ENCODE measurements around the gene ITPR1. TPM values are rescaled to one million over a fixed set of nuclear protein-coding genes. Genes with fewer than 3 reads are reported as not detected.

Gene ITPR1
- total RNA-seq, 4 donors from 2014 or later, result 184 to 305 (median 218) TPM

DNA sequence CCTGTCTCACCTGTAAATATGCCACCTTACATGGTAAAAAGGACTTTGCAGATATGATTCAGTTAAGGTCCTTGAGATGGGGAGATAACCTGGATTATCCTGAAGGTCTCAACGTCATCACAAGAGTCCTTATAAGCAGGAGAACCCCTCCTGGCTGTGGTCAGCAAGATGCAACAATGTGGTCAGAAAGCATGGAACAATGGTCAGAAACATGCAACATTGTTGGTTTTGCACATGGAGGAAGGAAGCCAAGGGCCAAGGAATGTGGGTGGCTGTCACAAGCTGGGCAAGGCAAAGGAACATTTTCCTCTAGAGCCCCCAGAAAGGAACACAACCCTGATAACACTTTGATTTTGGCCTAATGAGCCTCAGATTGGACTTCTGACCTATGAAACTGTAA is 16.7 kb upstream of the ITPR1 start:
- no peak overlapping the region for H3K27ac ChIP-seq
- no peaks in the 10 kb centered on the region for H3K36me3 ChIP-seq
- 62 to 86% methylated on average over 1 of the region's 1 CpG for WGBS, 2 donors (ENCODE audit: low coverage in 1 of 2)
- H3K4me3 ChIP-seq, result no peak overlapping the region
- no peak for ATAC-seq
- TF ChIP-seq EP300 (IDR thresholded peaks at IDR 0.05) (no peak), CTCF (IDR thresholded peaks at IDR 0.05) (no peak), POLR2AphosphoS5 (IDR thresholded peaks at IDR 0.05) (no peak), POLR2A (IDR thresholded peaks at IDR 0.05) (no peak)
- no peaks in the 10 kb centered on the region for H3K9me3 ChIP-seq
- no peaks in the 10 kb centered on the region for H3K4me1 ChIP-seq
- peaks cover 5% of the 10 kb centered on the region for H3K27me3 ChIP-seq

DNA sequence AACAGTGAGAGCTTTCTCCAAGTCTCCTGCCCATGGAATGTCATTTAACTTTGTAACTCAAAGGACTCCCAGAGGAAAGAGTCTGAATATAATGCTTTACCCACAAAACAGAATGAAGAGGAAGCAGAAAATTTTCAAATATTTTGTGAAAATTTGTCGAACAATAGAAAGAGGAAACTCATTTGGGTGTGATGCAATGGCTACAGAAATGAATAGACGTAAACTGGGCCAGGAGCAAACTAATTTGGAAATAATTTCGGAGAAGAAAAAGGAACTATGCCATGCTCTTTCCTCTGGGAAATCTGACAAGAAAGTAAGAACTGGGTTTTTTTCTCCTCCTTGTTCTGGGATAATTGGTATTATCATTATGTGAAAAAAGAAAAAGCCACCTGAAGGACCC is 14.9 kb upstream of the ITPR1 start:
- Histone ChIP-seq H3K27ac (peak overlapping the region in 1 of 4 donors; percentile 1), H3K9me3 (no peaks in the 10 kb centered on the region), H3K4me3 (no peak overlapping the region), H3K27me3 (peaks cover 5% of the 10 kb centered on the region), H3K4me1 (no peaks in the 10 kb centered on the region), H3K36me3 (no peaks in the 10 kb centered on the region)
- TF ChIP-seq POLR2AphosphoS5 (IDR thresholded peaks at IDR 0.05), result no peak
- no peak for TF ChIP-seq EP300 (IDR thresholded peaks at IDR 0.05)
- no peak for TF ChIP-seq CTCF (IDR thresholded peaks at IDR 0.05)
- no peak for TF ChIP-seq POLR2A (IDR thresholded peaks at IDR 0.05)
- ATAC-seq, result no peak
- whole genome bisulfite sequencing, 2 donors (ENCODE audit: low coverage in 1 of 2), result 49 to 69% methylated on average over 2 to 3 of the region's 3 CpGs

DNA sequence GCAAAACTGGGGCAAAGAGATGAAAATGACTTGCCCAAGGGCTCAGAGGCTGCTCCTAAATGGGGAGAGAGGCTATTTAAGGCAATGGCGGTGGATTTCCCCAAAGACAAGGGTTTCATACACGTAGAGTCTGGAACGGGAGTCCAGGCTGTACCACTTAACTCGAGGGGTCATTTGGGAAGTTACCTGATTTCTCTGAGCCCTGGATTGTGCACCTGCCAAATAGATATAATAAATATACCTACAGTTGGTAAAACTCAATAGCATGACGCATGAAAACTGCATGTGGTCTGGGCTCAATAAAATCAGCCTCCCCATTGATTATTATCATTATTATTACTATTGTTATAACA is 1.3 kb upstream of the ITPR1 start:
- Histone ChIP-seq H3K9me3 (no peaks in the 10 kb centered on the region), H3K27me3 (no peaks in the 10 kb centered on the region), H3K36me3 (no peaks in the 10 kb centered on the region), H3K4me1 (peaks cover 0 to 42% (median 14%) of the 10 kb centered on the region in 3 donors), H3K4me3 (peak overlapping the region; percentile 63 to 90), H3K27ac (peak overlapping the region; percentile 83 to 97 (median 94))
- WGBS, 2 donors (ENCODE audit: low coverage in 1 of 2), result 20 to 38% methylated on average over 4 to 5 of the region's 5 CpGs
- TF ChIP-seq CTCF (IDR thresholded peaks at IDR 0.05) (no peak), POLR2A (IDR thresholded peaks at IDR 0.05) (no peak), POLR2AphosphoS5 (IDR thresholded peaks at IDR 0.05) (no peak)
- ATAC-seq, result no peak

- Histone ChIP-seq H3K36me3 (no peaks in the 10 kb centered on the region), H3K27ac (peak overlapping the region; percentile 83 to 97 (median 94)), H3K9me3 (no peaks in the 10 kb centered on the region), H3K4me1 (peaks cover 0 to 48% (median 17%) of the 10 kb centered on the region in 3 donors), H3K27me3 (no peaks in the 10 kb centered on the region), H3K4me3 (peak overlapping the region; percentile 63 to 90)
- peak; percentile 50 for TF ChIP-seq POLR2AphosphoS5 (IDR thresholded peaks at IDR 0.05)
- no peak for TF ChIP-seq CTCF (IDR thresholded peaks at IDR 0.05)
- TF ChIP-seq POLR2A (IDR thresholded peaks at IDR 0.05), result peak in 1 of 2 donors; percentile 20
- no peak for TF ChIP-seq EP300 (IDR thresholded peaks at IDR 0.05)
- ATAC-seq, result peak; percentile 53
- WGBS, 2 donors (ENCODE audit: low coverage in 1 of 2), result 0 to 1% methylated on average over 11 of the region's 43 CpGs
Observed at GRCh38 chr3:4492208-4493013, 737 bp upstream of the ITPR1 start.

Data from gastroesophageal sphincter (tissue), 4 donors.